Left renal cortex interstitium (tissue), 4 donors: ENCODE data around the gene OGFR. TPM values are rescaled to one million over a fixed set of nuclear protein-coding genes. Genes with fewer than 3 reads are reported as not detected.

ENCODE experiments used
- DNase-seq, 4 donors: peaks; one replicate each; pipeline ENCODE4 v3.0.0-alpha.2; 2013; ENCODE audit warnings: low read depth in 4 of 4, low spot score in 2 of 4, missing footprints in 1 of 4
- polyA plus RNA-seq, 4 donors: library from polyadenylated mRNA; unstranded; fragments of 120-200 nt; gene quantifications; one replicate each; pipeline ENCODE4 v1.2.1, GENCODE V29; 2013; ENCODE audit not compliant: insufficient read length in 4 of 4

The OGFR gene
- polyA plus RNA-seq, 4 donors, result 26.5 to 36.5 (median 34.6) TPM

- DNase-seq, result no peak
Observed at GRCh38 chr20:62856931-62857619, 52.4 kb downstream of the OGFR start.

GRCh38 chr20:62858058-62858830 lies 53.6 kb downstream of the OGFR start:
- DNase-seq, result no peak

- no peak for DNase-seq
Observed at GRCh38 chr20:62859721-62860120, 55.1 kb downstream of the OGFR start.

GRCh38 chr20:62860391-62860923 lies 55.8 kb downstream of the OGFR start:
- DNase-seq, result no peak

GRCh38 chr20:62860924-62861691 lies 56.5 kb downstream of the OGFR start:
- DNase-seq, result no peak

GRCh38 chr20:62861726-62862336 lies 57.2 kb downstream of the OGFR start, which contains the start of gene TCFL5:
TSS of gene TCFL5 (minus strand) at chr20:62861822. CDS start at chr20:62861670, 152 bp downstream.
- peak in 3 of 4 donors; percentile 47 to 61 (median 54) for DNase-seq

Other genes starting within 250 kb of the OGFR start
- 1 to 10 TPM; 1.8 to 9.1 (median 3.4) TPM for gene SLCO4A1, start 162.3 kb upstream of the OGFR start, polyA plus RNA-seq
- gene NTSR1, start 96.0 kb upstream of the OGFR start, polyA plus RNA-seq, result 1 to 10 TPM in 3 of 4 donors, under 1 TPM in 1; 0.99 to 1.6 (median 1.5) TPM
- gene MRGBP, start 8.4 kb upstream of the OGFR start, polyA plus RNA-seq, result 10 to 100 TPM; 14.9 to 18.8 (median 16.6) TPM
- gene COL9A3, start 12.2 kb downstream of the OGFR start, polyA plus RNA-seq, result 10 to 100 TPM; 19.3 to 29.5 (median 24.9) TPM
- gene TCFL5, start 57.0 kb downstream of the OGFR start, polyA plus RNA-seq, result 10 to 100 TPM; 10.9 to 14.5 (median 12.7) TPM
- 10 to 100 TPM; 52.4 to 65.6 (median 62.2) TPM for gene DIDO1, start 121.7 kb downstream of the OGFR start, polyA plus RNA-seq
- 10 to 100 TPM; 50.4 to 56.6 (median 53.1) TPM for gene GID8, start 133.3 kb downstream of the OGFR start, polyA plus RNA-seq
- gene SLC17A9, start 147.9 kb downstream of the OGFR start, polyA plus RNA-seq, result 1 to 10 TPM; 1.4 to 2.7 (median 1.9) TPM
- not detected for gene BHLHE23, start 202.1 kb downstream of the OGFR start, polyA plus RNA-seq